ENCODE results near the gene GXYLT2.

Gene GXYLT2

DNA sequence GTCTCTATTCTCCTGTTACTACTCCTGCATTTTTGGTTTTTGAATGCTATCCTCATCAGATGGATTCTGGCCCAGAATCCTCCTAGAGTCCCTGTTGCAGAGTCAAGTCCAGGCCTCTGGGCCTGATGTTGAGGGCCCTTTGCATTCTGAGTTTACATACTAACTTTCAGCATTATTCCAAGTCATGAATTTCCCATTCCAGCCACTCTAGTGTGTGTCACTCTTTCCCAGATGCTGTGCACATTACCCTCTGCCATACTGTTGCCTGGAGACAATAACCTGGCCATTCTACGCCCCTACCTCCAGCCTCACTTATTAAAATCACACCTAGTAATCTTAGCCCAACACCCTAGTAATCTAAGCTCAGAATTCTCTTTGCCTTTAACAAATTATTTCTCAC lies 53.4 kb downstream of the GXYLT2 start:
- no peak for DNase-seq

DNA sequence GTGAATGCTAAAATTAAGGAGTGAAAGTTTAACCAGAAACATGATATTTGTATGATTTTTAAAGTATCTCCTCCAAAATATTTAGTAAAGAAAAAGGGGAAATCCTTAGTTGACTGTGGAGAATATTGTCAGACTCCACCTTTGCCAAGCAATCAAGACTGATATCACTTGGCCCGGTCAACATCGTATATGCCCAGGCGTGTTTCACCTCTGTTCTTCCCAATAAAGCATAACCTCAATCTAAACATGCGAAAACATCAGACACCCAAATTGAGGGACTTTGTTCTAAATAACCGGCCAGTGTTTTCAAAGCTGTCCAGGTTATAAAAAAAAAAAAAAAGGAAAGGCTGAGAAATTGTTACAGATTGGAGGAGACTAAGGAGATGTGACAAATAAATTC lies 54.6 kb downstream of the GXYLT2 start:
- no peak for DNase-seq

DNA sequence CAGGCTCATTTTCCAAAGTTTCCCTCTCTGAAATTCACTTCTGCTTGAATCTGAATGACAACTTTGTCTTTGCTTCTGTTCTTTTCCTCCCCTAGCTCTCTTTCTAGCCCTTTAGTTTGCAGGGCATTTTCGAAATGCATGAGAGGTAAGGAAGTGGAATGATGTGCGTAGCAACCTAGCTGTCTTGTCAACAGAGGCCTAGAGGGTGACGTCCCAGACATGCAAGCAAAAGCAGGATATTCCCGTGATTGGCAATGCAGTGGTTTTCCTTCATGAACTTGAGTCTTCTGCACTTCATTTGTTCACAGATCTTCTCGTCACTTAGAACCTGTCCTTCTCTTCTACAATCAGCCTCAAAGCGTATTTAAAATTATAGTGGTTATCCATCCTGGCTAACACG lies 56.9 kb downstream of the GXYLT2 start:
- DNase-seq: no peak

DNA sequence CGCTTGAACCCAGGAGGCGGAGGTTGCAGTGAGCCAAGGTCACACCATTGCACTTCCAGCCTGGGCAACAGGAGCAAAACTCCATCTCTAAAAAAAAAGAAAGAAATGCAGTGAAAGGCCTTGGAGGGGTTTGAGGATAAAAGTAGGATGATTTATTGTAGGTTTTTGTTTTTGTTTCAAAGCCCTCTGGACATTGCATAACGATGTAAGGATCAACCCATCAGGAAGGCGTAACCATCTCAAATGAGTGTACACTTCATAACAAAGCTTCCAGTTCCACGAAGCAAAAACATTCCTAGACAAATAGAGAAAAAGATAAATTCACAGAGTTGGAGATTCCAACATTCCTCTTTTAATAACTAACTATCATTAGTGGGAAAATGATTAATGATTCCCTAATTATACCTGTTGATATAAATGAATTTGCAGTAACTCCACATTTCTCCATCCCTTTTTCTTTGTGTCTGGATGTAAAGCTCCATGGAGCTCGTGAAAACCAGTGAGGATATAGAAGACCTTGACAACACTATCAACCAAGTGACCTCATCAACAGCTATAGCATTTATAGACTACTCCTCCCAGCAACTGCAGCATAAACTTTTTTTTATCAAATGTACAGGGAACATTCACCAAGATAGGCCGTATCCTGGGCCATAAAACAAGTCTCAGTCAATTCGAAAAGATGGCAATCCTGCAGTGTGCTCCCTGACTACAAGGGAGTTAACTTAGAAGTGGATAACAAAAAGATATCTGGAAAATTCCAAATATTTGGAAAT lies 60.1 kb downstream of the GXYLT2 start:
- no peak for DNase-seq

DNA sequence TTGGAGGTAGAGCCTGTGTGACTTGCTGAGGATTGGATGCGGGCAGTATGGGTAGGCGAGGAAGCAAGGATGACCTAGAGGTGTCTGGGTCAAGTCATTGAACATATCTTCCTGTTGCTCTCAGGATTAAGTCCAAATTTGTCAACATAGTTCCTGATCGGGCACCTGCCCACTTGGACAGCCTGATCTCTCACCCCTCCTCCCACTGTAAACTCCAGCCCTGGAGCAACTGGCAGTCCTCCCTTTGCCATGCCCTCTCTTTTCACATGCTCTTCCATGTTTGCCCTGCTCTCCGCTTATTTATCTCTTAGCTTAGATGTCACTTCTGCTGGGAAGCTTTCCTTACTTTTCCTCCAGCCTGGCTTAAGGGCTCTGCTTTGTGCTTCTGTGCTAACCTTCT lies 61.2 kb downstream of the GXYLT2 start:
- DNase-seq: no peak

DNA sequence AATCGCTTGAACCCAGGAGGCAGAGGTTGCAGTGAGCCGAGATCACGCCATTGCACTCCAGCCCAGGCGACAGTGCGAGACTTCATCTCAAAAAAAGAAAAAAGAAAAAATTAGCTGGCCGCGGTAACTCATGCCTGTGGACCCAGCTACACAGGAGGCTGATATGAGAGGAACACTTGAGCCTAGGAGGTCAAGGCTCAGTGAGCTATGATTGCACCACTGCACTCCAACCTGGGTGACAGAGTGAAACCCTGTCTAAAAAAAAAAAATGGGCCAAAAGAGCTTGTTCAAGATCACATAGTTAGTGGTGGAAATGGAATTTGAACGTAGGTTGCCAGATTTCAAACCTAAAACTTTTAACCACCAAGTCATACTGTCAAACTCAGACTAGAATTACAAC lies 62.5 kb downstream of the GXYLT2 start:
- DNase-seq: no peak

DNA sequence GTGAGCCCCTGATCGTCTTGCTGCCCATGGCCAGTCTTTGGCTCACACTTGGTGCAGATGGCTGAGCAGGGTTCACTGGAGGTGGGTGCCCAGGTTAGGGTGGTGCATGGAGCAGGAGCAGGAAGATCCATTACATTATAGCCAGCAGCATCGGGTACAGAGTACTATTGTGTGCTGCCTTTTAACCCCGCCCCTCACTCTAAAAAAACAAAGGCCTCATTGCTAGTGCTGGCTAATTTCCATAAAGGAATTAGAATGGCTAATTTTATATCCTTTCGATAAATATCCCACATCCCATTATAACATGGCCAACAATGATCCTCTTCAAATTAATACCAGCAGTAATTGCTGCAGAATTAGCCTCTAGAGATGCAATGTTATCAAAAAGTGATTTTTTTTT lies 63.0 kb downstream of the GXYLT2 start:
- DNase-seq: no peak

DNA sequence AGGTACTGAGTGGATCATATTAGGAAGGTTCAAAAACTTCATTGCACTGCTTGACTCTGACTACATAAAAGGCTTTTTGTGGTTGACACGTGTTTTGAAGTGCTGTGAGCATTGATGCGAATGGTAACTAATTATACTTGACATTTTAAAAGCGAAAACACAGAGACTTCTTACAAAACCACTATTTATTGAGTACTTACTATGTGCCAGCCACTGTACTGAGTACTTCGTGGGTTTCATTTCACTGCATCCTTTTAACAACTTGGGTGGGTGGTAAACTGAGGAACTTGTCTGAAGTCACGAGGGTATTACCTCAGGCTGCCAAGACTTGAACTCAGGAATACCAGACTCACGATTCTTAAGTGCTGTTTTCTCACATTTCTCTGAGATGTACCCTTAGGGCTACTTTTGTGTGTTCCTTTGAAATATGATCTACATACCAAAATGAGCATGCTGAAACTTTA lies 63.4 kb downstream of the GXYLT2 start:
- DNase-seq: no peak

DNA sequence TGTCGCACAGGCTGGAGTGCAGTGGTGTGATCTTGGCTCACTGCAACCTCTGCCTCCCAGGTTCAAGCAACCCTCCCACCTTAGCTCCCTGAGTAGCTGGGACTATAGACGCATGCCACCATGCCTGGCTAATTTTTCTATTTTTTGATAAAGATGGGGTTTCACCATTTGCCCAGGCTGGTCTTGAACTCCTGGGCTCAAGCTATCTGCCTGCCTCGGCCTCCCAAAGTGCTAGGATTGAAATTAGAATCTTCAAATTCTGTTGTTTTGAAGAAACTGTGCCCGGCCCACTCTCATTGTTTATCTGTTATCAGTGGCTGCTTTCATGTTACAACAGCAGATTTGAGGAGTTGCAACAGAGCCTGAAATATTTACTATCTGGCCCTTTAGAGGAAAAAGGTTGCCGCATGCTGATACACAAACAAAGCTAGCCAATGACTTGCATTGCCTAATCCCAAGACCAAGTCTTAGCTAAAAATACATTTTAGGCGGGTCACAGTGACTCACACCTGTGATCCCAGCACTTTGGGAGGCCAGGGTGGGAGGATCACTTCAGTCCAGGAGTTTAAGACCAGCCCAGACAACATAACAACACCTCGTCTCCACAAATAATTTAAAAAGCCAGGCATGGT lies 65.6 kb downstream of the GXYLT2 start:
- no peak for DNase-seq

DNA sequence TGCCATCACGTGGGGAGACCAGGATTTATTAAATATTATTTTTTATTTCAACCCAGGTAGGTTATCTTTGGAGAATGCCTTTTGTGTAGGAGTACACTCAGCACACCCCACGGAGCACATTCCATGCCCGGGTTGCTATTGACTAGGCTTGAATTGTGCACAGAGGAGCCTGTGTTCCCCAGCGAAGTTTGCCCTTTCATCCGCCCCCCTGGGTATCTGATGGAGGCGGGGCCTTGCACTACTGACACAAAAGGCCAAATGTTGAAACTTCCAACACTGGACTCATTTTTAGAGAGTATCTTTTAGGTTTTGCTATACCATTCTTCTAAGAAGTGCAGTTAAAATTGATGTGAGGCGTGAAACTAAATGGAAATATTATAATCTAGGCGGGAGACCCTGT lies 69.5 kb downstream of the GXYLT2 start:
- no peak for DNase-seq

DNA sequence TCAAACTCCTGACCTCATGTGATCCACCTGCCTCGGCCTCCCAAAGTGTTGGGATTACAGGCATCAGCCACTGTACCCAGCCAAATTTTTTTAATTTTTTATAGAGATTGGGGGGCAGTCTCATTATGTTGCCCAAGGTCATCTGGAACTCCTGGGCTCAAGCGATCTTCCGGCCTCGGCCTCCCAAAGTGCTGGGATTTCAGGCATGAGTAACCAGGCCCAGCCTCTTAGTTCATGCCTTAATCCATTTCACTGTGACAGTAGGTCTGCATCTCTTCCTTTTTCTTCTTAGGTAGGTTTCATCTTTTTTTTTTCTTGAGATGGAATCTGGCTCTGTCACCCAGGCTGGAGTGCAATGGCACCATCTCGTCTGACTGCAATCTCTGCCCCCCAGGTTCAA lies 71.5 kb downstream of the GXYLT2 start:
- no peak for DNase-seq

DNA sequence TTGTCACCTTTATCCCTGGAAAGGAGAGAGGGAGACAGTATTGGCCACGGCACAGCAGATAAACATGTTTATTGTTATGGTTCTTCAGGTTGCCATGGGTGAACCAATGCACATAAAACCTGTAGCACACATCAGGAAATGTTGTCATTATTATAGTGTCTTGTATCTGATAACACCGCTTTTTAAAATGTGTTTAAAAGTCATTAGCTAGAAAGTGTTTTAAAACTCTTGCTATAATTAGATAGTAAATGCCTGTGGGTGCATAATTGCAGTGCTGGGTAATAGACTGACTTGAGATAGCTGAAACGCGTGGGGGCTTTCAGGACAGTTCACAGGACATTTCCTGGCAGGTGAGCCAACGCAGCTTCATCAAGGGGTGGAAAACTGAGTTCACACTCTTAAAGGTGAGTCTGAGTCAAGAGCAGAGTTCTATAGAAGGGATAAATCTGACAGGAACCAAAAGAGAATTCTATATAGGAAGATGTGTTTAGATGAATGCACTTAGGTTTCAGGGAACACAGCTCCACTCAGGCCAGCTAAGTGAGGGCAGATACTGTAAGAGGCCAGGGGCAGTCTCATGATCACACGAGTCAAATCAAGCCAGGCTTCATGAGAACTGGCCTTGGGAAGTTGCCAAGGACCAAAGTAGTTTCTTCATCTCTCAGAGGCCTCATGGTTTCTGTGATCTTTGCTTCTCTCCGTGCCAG lies 73.1 kb downstream of the GXYLT2 start:
- DNase-seq: no peak

DNA sequence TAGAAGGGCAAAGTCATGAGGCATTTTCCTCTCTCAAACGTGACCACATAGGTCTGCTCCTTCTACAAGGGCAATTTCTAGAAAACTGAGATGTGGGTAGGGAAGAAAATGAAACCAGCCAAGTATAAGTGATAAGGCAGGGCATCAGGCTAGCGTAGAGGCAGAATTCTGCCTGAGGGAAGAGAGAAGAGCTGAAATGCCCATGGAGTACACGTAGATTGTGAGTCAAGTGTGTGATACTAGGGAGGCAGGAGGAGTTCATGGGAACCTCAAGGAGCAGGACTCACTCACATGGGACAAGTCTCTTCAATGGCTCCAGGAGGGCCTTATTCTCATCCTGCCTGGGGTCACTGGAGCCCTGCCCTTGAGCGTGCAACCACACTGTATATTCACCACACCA lies 73.9 kb downstream of the GXYLT2 start:
- no peak for DNase-seq

DNA sequence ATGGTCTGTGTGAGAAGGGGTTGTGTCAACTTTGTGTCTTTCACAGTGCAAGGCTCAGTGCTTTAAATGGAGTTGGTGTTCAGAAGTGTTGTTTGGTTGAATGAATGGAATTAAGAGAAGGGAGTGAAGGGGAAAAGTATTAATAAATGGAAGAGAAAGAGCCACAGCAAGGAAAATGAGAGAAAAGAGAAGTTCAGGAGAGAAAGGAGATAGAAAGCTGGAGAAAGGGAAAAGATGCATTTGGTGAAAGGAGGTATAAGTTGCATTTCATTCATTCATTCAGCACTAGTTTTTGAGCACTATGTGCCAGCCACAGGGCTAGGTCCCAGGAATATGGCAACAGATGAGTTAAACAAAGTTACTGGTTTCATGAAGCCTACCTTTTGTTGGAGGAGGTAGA lies 74.5 kb downstream of the GXYLT2 start:
- DNase-seq: no peak

DNA sequence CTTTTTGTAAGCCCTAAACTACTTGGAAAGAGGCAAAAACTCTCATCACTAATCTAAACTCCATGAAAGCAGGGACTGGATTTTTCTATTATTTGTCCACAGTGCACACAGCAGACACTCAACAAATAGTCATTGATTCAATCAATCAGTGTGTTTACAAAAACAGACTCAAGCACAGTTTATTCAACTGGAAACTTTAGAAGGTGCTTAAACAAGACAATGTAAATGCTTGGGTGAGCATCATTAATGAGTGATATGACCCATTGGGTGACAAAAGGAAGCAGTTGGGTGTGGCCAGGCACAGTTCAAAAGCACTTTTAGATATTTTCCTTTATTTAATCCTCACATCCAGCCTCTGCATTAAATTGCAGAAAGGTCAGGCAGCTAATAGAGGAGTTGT lies 76.8 kb downstream of the GXYLT2 start:
- DNase-seq: no peak

DNA sequence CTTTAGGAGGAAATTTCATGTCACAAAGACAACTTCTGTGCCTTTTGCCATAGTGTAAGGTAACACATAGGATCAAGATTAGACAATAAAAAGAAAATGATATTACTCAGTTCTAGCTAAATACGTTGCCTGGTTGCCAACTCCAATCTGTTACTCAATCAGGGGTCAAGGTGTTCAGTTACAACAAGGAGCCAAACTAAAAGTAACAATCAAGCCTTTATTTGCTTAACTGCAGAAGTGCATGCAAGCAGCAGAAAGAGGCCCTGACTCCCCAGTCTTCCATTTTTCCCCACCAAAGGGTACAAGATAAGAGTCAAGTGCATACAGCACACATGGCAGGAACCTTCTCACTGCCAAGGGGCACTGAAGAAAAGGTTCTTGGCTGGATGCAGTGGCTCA lies 80.4 kb downstream of the GXYLT2 start:
- no peak for DNase-seq

DNA sequence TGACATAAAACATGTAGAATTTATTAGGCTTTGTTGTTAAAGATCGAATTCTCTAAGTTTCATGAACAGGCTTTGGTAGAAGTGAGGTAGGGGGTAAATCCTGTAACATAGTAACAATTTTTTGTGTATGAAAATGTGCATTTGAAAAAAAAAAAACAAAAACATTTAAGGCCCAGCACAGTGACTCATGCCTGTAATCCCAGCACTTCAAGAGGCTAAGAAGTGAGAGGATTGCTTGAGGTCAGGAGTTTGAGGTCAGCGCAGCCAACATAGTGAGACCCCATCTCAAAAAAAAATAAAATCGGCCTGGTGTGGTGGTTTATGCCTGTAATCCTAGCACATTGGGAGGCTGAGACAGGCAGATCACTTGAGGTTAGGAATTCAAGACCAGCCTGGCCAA lies 81.9 kb downstream of the GXYLT2 start:
- DNase-seq: no peak

DNA sequence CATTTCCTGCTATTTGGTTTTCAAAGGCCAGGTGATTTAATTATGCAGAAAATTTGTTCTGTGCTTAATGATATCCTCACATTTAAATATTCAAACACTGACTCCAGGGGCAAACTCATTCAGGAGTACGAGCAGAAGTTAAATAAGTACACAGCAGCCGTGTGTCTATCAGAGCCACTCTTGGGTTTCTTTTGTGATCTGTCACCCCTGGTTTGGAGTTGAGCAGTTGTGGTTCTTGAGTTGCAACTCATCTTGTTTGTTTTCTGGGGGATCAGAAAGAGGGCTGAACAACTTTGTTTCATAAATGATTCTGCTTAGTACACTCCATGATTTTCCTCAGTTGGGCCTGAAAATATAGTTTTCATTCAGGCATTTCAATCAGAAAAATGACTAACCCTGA lies 83.1 kb downstream of the GXYLT2 start:
- no peak for DNase-seq

DNA sequence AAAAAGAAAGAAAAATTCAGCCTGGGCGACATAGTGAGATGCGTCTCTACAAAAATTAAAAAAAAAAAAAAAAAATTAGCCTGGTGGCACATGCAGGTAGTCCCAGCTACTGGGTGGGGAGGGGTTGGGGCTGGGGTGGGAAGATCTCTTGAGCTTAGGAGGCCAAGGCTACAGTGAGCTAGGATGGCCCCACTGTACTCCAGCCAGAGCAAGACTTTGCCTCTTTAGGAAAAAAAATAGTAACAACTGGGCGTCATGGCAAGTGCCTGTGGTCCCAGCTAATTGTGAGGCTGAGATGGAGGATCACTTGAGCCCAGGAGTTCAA lies 84.8 kb downstream of the GXYLT2 start:
- DNase-seq: no peak

DNA sequence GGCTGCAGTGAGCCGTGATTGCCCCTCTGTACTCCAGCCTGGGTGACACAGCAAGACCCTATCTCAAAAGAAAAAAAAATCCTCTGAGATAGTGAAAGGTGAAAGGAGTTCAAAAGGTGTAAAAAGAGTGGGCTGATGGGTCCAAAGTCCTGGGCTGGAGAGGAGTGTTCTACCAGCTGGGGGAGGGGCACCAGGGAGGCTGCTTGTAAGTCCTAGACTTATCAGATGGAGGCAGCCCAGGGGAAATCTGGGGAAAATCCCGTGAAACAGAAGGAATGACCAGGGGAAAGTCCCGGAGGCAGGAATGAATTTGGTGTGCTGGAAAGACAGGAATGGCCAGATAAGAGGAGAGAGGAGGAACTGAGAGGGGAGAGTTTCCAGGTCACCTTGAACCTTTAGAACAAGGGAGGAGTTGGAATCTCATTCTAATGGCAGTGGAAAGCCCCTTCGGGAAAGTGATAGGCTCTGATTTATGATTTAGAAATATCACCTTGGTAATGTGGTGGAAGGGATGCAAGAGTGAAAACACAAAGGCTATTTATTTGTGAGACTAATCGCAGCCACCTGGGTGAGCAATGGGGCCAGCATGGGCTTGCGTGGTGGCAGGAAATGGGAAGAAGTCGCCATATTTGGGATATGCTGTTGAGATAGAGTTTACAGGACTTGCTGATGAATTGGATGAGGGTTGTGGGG lies 85.3 kb downstream of the GXYLT2 start:
- no peak for DNase-seq

DNA sequence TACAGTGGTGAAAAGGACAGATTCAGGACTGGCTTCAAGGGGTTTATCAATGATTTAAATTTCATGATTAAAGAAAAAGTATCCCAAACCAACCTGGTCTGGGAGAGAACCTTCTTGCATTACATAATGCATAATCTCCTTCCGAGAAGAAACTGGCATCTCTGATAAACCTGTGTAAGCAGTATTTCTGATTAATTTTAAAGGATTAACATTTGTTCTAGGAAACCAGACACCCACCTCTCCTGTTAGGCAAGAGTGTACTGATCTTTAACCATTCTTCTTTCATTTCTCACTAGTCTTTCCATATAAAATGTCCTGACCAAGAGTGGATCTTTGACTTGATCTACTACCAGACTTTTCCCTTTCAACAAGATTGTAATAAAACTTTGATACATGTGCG lies 85.9 kb downstream of the GXYLT2 start:
- DNase-seq: no peak

DNA sequence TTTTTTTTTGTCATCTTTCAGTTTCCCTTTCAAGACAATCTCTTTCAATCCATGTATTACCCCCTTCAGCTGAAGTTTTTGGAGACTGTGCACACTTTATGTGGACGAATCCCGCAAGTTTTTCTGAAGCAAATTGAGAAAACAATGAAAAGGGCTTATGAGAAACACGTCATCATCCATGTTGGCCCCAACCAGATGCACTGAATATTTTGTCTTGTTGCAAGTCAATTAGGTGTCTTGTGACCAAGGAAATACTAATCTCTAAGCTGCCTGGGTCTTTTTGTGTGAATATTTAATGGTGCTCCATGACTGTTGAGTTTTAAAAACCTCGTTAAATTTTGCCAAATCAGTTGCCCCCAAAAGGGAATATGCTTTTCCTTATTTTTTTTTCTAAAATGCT lies 87.1 kb downstream of the GXYLT2 start:
- no peak for DNase-seq

DNA sequence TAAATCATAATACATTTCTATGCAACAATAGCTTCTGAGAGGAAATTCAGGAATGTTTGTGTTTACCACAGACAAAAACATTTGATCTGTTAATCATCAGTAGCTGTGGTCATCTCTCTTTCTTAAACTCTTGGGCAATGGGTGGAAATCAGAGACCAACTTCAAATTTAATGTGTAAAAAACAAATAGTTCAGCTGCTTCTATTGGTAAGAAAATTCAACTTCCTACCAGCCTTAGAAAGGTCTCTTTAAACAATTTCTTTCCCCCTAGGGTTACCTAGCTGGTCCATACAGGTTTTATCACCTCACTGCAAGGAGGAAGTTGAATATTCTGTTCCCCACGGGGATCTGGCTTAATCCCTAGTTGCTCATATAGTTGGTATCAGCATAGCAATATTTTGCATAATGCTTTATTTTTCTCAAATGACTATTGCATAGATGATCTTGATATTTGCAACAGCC lies 88.5 kb downstream of the GXYLT2 start:
- DNase-seq: no peak

All from NCI-H1105 (cell line).